Measurements from ENCODE around the gene FBXL14.
"Not testable (repeated sequence)": the region's sequence is repeated elsewhere in the genome, so short reads cannot be mapped to it uniquely, and the experiment has no call there.

Gene FBXL14

GRCh38 chr12:1566449-1567135, 27.8 kb downstream of the FBXL14 start:
- DNase-seq = no peak

GRCh38 chr12:1565172-1565571, 29.2 kb downstream of the FBXL14 start:
- DNase-seq = no peak

- no peak for DNase-seq
These were observed 30.3 kb downstream of the FBXL14 start for GRCh38 chr12:1564067-1564466.

- no peak for DNase-seq
These were observed 31.5 kb downstream of the FBXL14 start for GRCh38 chr12:1562813-1563407.

GRCh38 chr12:1560704-1561103, 33.7 kb downstream of the FBXL14 start:
- DNase-seq = no peak

- DNase-seq = no peak
These were observed 34.7 kb downstream of the FBXL14 start for GRCh38 chr12:1559676-1560091.

- not testable (repeated sequence) for DNase-seq
These were observed 36.3 kb downstream of the FBXL14 start for GRCh38 chr12:1558108-1558507.

GRCh38 chr12:1553987-1554982, 40.1 kb downstream of the FBXL14 start:
- DNase-seq = no peak

GRCh38 chr12:1553536-1553935, 40.8 kb downstream of the FBXL14 start:
- DNase-seq = no peak

- no peak for DNase-seq
These were observed 41.4 kb downstream of the FBXL14 start for GRCh38 chr12:1552911-1553491.

GRCh38 chr12:1552171-1552570, 42.2 kb downstream of the FBXL14 start:
- no peak for DNase-seq

GRCh38 chr12:1551496-1551895, 42.9 kb downstream of the FBXL14 start:
- no peak for DNase-seq

GRCh38 chr12:1546931-1547640, 47.3 kb downstream of the FBXL14 start:
- DNase-seq = no peak

GRCh38 chr12:1544996-1545700, 49.2 kb downstream of the FBXL14 start:
- DNase-seq = no peak

GRCh38 chr12:1542599-1542998, 51.8 kb downstream of the FBXL14 start:
- DNase-seq = no peak

- peak; percentile 10 for DNase-seq
These were observed 53.7 kb downstream of the FBXL14 start for GRCh38 chr12:1540690-1541089.

GRCh38 chr12:1539135-1539534, 55.2 kb downstream of the FBXL14 start:
- DNase-seq = no peak

GRCh38 chr12:1536817-1537216, 57.6 kb downstream of the FBXL14 start:
- no peak for DNase-seq

- DNase-seq = no peak
These were observed 59.6 kb downstream of the FBXL14 start for GRCh38 chr12:1534748-1535147.

- peak; percentile 9 for DNase-seq
These were observed 60.6 kb downstream of the FBXL14 start for GRCh38 chr12:1533602-1534304.

GRCh38 chr12:1533205-1533601, 61.2 kb downstream of the FBXL14 start:
- no peak for DNase-seq
